NCI-H2107 treated with DMSO at 0.1 percent for 48 hours (cell line): ENCODE data around the gene MSL3B.
"Not testable (repeated sequence)": the region's sequence is repeated elsewhere in the genome, so short reads cannot be mapped to it uniquely, and the experiment has no call there.

Source experiments
- DNase-seq: peaks from one replicate; lab custom pipeline; 2025; ENCODE audit not compliant: unreplicated experiment; lab: John Stamatoyannopoulos, UW

Gene MSL3B

DNA sequence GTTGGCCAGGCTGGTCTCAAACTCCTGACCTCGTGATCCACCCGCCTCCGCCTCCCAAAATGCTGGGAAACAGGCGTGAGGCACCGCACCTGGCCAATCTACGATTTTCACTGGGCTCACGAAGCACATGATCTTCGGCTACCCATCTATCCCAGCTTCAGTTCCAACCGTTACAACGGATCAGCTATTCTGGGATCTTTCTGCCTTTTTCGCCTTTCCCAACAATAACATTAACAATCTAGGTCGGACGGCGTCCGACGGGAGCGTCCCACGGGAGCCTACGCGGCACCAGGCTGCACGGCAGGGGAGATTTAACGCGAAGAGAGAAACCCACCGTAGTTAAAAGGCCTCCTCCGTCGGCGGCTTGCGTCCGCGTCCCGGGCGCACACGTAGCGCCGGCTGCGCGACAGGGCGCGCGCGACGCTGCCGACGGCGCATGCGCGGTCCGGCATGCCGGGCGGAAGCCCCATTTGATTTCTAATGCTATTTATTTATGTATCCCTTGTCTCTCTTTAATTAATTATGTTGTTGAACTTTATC lies at the start of gene MSL3B:
TSS of gene MSL3B (minus strand) at position 394 of the 540 bp plus-strand sequence.
- no peak for DNase-seq

DNA sequence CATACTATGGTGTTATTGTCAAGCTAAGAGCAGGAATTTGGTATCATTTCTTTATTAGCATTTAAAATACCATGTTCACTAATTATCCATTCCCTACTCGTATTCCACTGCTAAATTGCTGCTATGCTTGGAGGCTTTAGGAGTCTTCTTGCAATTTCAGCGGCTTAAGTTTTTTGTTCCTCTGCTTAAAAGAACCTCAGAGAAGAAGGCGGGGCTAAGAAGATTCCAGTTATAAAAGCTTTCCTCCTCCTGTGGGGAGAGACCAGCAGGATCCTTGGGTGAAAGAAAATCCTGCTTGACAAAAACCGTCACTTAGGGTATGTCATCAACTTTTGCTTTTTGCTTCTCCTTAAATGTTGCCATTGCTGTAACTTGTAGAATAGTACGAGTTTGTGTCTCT lies 48.9 kb upstream of the MSL3B start, which contains the start of gene TRPM8:
TSS of gene TRPM8 (plus strand) at position 258 of the 400 bp plus-strand sequence. CDS start 9,165 bp downstream, outside the sequence.
- no peak for DNase-seq

- DNase-seq: no peak
Observed at GRCh38 chr2:233915128-233915527, 46.9 kb upstream of the MSL3B start.

DNA sequence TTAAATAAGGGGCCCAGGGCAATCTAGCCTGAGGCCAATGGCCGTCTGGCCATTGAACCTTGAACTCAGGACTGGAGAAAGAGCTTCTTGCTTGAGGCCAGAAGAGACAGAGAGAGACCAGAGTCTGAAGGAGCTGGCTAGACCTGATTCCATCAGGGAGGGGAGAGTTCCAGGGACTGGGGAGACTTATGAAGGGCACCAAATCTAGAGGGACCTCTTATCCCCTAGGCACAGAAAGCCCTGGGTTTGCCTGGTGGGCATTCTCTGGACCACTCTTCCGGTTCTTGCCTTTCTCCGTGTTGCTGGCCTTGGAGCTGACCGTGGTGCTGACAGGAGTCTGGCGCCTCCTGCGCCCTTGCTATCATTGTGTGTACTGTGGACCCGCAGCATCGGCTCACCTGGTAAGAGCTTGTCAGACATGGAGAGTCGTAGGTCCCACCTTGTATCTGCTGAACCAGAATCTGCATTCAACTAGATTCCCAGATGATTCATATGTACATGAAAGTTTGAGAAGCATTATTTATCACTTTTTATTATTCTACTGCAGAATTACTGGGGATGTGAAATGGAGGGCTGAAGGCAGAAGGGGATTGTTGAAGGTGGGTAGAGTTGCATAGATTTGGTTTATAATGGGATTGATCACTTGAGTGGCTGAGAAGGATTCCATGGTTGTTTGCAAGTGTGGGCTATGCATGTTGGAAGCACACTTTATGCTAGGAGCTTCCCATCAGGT lies 44.7 kb upstream of the MSL3B start:
- DNase-seq: no peak

- DNase-seq: no peak
Observed at GRCh38 chr2:233907627-233908026, 39.4 kb upstream of the MSL3B start.

GRCh38 chr2:233905945-233906344 lies 37.8 kb upstream of the MSL3B start:
- DNase-seq: no peak

GRCh38 chr2:233901884-233902283 lies 33.7 kb upstream of the MSL3B start:
- DNase-seq: no peak

DNA sequence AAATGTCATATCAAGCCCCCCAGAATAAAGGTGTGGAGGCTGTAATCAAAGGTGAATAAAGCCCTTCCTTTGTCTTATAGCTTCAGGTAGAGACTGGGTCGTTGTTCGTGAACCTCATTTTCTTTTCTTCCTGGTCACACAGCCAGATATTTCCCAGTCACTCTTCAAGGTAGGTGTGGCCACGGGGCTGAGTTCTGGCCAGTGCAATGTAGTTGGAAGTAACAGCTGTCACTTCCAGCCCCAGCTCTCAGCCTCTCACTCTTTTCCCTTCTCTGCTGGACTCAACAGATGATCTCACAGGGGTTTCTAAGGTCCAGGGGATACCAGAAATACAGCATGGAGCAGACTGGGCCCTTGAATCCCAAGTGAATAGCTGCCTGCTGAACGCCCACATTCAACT lies 33.2 kb upstream of the MSL3B start:
- DNase-seq: no peak

GRCh38 chr2:233896253-233896652 lies 28.1 kb upstream of the MSL3B start:
- DNase-seq: not testable (repeated sequence)

GRCh38 chr2:233892793-233893192 lies 24.6 kb upstream of the MSL3B start:
- DNase-seq: no peak

DNA sequence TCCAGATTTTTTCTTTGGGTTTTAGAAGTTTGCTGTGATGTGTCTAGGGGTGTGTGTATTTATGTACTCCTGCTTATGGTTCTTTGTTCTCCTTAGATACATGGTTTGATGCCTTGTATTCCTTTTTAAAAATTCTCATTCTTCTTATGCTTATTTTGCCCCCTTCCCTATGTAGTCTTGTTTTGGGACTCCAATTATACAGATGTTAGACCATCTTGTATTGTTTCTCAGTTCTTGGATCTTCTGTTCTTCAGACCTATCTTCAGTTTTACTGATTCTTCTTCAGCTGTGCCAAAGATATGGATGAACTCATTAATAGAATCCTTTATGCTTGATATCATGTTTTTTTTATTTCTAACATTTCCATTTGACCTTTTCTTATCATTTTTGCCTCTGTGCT lies 14.2 kb upstream of the MSL3B start:
- DNase-seq: no peak

DNA sequence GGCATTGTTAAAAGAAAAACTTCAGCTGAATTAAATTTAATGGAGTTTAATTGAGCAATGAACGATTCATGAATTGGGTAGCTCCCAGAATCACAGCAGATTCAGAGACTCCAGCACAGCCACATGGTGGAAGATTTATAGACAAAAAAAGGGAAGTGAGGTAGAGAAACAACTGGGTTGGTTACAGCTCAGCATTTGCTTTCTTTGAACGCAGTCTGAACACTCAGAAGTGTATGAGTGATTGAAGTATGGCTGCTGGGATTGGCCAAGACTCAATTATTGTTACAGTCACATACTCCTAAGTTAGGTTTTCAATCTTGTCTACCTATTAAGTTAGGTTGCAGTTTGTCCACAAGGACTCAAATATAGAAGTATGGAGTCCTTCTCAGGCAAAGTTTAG lies 3.9 kb upstream of the MSL3B start:
- DNase-seq: not testable (repeated sequence)

DNA sequence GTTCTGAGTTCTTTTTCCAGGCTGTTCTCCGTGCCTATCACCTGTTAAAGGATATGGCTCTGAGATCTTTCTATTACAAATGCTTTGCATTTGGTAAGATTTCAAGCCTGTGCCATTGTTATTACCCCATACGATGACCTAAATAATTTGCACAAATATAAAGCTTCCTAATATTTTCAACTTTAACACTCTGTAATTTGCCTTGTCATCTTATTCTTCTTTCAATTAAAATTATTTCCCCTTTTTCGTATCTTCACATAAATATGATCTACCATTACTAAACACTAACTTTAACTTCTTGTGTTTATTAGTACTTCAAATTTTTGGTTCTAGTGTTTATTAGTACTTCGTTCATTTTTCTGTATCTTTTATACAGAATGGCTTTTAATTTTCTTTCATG lies 3.2 kb upstream of the MSL3B start:
- no peak for DNase-seq

- DNase-seq: no peak
Observed at GRCh38 chr2:233866479-233866878, 1.7 kb downstream of the MSL3B start.

DNA sequence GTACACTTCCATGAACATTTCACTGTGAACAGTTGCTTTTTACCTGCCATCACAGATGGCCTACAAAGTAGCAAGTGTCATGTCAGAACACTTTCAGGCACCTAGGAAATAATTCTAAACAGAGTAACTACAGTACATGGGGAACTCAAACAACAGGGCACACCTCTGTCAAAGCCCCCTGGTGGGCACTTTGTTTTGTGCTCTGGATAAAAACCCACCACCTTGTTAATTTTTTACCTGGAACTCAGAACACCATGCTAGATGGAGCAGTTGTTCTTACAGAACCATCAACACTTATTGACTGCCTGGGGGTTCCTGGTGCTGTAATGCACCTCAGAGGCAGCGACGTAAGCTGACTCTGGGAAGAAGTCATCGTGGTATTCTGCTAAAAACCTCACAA lies 2.3 kb downstream of the MSL3B start:
- no peak for DNase-seq

DNA sequence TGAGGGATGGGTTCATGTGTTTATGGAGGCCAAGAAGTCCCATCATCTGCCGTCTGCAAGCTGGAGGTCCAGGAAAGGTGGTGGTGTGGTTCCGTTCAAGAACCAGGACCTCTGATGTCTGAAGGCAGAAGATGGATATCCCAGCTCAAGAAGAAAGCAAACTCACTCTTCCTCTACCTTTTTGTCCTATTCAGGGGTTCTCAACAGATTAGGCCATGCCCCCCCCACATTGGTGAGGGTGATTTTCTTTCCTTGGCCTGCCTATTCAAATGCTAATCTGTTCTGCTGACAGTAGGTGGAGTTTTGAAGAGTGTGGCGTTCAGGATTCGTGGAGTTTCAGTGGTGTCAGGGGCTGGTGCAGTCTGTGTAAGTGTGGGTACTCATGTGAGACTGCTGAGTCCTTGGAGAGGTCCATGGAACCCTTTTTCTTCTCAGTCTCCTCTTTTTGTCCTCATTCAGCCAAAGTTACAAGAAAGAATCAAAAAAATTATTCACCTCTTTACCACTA lies 5.9 kb downstream of the MSL3B start:
- no peak for DNase-seq

DNA sequence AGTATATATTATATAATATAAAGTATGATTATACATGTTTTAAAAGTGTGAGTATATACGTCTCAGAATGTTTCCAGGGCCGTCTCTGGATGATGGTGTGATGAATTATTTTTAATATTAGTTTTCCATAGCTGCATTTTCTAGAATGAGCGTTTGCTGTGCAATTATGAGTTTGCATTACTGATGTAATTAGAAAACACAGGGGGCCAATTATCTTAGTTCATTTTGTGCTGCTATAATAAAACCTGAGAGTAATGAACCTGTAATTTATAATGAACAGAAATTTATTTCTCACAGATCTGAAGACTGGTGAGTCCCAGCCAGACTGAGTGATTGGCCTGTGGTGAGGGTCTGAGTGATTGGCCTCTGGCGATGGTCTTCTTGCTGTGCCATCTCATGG lies 9.9 kb downstream of the MSL3B start:
- DNase-seq: no peak

DNA sequence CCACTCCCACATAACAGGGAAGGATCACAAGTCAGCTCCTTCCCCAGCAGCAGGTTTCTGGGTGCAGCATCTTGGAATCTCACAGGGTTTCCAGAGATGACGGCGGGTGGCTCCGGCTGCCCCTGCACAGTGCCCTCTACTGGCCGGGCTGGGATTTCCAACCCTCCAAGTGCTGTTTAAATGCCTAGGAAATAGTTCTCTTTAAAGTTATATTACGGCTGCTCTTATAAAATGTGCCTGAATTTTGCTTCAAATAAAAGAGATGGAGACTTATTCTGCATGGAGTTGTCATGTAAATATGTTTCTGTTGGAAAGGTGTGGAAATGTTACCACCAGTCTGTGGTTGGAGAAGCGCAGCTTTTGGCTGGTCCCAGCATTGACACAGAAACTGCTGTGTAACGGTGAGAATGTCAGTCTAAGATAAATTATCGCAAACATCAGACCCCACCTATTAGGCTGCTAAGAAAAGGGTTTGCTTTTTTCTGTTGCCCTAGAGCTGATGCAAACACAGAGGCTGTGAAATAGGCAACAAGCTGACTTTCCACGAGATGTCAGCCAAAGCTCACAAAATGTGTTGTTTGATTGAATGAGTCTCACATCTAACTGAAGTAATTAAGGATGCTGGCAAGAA lies 10.6 kb downstream of the MSL3B start:
- DNase-seq: no peak

DNA sequence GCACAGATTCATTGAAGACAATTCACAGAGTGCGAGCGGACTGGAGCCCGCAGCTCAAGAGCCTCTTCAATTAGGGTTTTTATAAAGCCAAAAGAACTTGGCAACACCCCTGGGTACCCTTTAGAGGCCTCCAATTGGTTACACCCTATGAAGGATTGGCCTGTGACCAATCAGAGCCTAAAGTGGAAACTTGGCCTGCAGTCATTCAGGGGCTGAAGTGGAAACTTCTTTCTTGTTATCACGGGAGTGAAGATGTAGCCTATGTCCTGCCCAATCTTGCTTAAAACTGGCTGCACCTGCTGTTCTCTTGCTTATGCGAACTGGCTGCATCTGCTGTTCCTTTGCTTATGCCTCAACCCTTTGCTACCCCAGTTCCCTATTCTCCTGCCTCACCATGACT lies 12.0 kb downstream of the MSL3B start:
- no peak for DNase-seq

- no peak for DNase-seq
Observed at GRCh38 chr2:233855345-233855744, 12.8 kb downstream of the MSL3B start.

GRCh38 chr2:233854241-233854981 lies 13.8 kb downstream of the MSL3B start, which contains the start of gene HJURP:
TSS of gene HJURP (minus strand) at chr2:233854535. CDS start at chr2:233854500, 35 bp downstream.
- peak; percentile 89 for DNase-seq
